Stomach (tissue), 4 donors: ENCODE measurements around the gene FBXL17.

ENCODE experiments used
- EP300 ChIP-seq: sonication (generic); formaldehyde crosslinking; IDR thresholded peaks from one replicate; pipeline ENCODE4 v1.6.1; 2017; ENCODE audit warnings: antibody characterized with exemption
- POLR2AphosphoS5 ChIP-seq, 3 donors: sonication (generic); formaldehyde crosslinking; IDR thresholded peaks; one replicate each; pipeline ENCODE4 v1.6.1; 2016; ENCODE audit warnings: antibody characterized with exemption in 3 of 3

DNA sequence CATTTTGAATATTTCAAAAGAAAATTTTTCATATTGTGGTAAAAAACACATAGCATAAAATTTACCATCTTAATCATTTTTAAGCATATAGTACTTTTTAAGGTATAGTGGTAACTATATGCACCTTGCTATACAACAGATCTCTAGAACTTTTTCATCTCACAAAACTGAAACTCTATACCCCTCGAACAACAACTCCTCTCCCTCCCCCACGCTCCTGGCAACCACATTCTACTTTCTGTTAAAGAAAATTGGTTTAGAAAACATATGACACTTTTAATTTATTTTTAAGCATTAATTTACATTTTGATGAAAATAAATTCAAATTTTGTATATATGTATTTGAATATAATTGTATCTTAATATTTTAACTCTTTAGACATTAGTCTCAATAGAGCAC is 563.9 kb downstream of the FBXL17 start:
- TF ChIP-seq POLR2AphosphoS5 (IDR thresholded peaks at IDR 0.05) (no peak), EP300 (no peak)
